Esophagus squamous epithelium (tissue), 5 donors: Measurements from ENCODE around the gene SLC27A1. TPM values are rescaled to one million over a fixed set of nuclear protein-coding genes. Genes with fewer than 3 reads are reported as not detected.
A peak's percentile ranks its signal among the peaks of the same experiment; 100 is the strongest.

ENCODE experiments used
- DNase-seq: peaks from one replicate; lab custom pipeline; 2025; lab: John Stamatoyannopoulos, UW
- H3K27ac ChIP-seq, 4 donors: fragments of 200-600 bp; sonication (generic); one replicate each; pipeline ENCODE4 v1.5.1; 2016 to 2019; ENCODE audit warnings: mild to moderate bottlenecking in 1 of 4
- H3K27me3 ChIP-seq, 4 donors: fragments of 200-600 bp; sonication (generic); 1 replicate in 3 of 4; 2 replicates in 1 of 4; pipeline versions ENCODE4 v1.5.1 to v1.6.0; 2017 to 2021; ENCODE audit warnings: antibody characterized with exemption in 1 of 4
- H3K36me3 ChIP-seq, 3 donors: fragments of 200-600 bp; sonication (generic); one replicate each; pipeline ENCODE4 v1.5.1; 2016 to 2019
- H3K4me1 ChIP-seq, 3 donors: fragments of 200-600 bp; sonication (generic); one replicate each; pipeline ENCODE4 v1.5.1; 2017 to 2019
- H3K4me3 ChIP-seq, 4 donors: fragments of 200-600 bp; sonication (generic); 1 replicate in 3 of 4; 2 replicates in 1 of 4; pipeline ENCODE4 v1.5.1; 2016 to 2019; ENCODE audit warnings: mild to moderate bottlenecking in 2 of 4, moderate library complexity in 1 of 4
- H3K9me3 ChIP-seq, 3 donors: fragments of 200-600 bp; sonication (generic); one replicate each; pipeline ENCODE4 v1.5.1; 2016 to 2019
- POLR2A ChIP-seq, 4 donors: fragments of 450-650 bp; IDR thresholded peaks; one replicate each; pipeline ENCODE4 v1.6.1; 2017; ENCODE audit warnings: antibody characterized with exemption in 4 of 4, mild to moderate bottlenecking in 4 of 4, moderate library complexity in 3 of 4
- WGBS, 2 donors: methylation state at CpG; one replicate each; pipeline ENCODE4 v1.1.5; 2018; 5-methylcytosine and 5-hydroxymethylcytosine counted together
- intact Hi-C: fragments of 100-400 bp; cut with DNase I; formaldehyde crosslinking; loops from one replicate; pipeline ENCODE4 v1.15.0; 2022
- total RNA-seq, 4 donors: library from RNA; depleted of rRNA; stranded (reverse); fragments of >200 nt; gene quantifications; one replicate each; pipeline ENCODE4 v1.1.0, GENCODE V29; 2016
- TF ChIP-seq, protein P1 (sequence below), 6 experiments: fragments of 450-650 bp in 4 of 6; fragments of 200-600 bp in 2 of 6; sonication (generic) in 2 of 6; IDR thresholded peaks; one replicate each; pipeline ENCODE4 v1.5.1; 2016 to 2019; ENCODE audit warnings: antibody characterized with exemption in 6 of 6, mild to moderate bottlenecking in 4 of 6, moderate library complexity in 4 of 6
- donor health status: DM: yes; HTN: yes; CAD: no.

SLC27A1 gene
- total RNA-seq, 4 donors from 2014 or later = 4.1 to 19.5 (median 8.7) TPM

DNA sequence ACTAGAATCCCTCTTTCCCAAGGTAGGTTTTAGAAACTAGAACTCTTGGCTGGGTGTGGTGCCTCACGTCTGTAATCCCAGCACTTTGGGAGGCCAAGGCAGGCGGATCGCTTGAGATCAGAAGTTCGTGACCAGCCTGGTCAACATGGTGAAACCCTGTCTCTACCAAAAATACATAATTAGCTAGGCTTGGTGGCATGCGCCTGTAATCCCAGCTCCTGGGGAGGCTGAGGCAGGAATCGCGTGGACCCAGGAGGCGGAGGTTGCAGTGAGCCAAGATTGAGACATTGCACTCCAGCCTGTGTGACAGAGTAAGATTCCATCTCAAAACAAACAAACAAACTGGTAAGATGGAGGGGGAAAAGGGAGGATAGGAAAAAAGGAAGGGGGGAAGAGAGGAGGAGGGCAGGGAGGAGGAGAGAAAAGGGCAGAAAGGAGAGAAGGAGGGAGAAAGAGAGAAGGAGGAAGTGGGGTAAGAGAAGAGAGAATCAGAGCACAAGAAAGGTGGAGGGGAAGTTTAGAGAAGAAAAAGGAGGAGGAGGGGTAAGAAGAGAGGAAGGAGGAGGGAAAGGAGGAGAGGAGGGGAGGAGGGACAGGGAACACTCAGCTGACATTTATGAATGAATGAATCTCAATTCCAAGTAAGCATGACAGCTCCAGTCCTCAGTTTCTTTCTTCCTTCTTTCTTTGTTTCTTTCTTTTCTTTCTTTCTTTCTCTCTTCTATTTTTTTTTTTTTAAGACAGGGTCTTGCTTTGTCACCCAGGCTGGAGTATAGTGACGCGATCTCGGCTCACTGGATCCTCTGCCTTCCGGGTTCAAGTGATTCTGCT, 2.6 kb upstream of the SLC27A1 start:
- intact Hi-C loops = loop anchor here (10.0 kb wide), 1 partner anchor 73 kb away; the partner anchor contains the start of gene CCDC194
- no peaks in the 10 kb centered on the region for H3K9me3 ChIP-seq
- TF ChIP-seq, protein P1, sequence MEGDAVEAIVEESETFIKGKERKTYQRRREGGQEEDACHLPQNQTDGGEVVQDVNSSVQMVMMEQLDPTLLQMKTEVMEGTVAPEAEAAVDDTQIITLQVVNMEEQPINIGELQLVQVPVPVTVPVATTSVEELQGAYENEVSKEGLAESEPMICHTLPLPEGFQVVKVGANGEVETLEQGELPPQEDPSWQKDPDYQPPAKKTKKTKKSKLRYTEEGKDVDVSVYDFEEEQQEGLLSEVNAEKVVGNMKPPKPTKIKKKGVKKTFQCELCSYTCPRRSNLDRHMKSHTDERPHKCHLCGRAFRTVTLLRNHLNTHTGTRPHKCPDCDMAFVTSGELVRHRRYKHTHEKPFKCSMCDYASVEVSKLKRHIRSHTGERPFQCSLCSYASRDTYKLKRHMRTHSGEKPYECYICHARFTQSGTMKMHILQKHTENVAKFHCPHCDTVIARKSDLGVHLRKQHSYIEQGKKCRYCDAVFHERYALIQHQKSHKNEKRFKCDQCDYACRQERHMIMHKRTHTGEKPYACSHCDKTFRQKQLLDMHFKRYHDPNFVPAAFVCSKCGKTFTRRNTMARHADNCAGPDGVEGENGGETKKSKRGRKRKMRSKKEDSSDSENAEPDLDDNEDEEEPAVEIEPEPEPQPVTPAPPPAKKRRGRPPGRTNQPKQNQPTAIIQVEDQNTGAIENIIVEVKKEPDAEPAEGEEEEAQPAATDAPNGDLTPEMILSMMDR (IDR thresholded peaks at IDR 0.05) = no peak
- no peak for TF ChIP-seq POLR2A (IDR thresholded peaks at IDR 0.05)
- peaks cover 10 to 58% (median 26%) of the 10 kb centered on the region in 3 donors for H3K4me1 ChIP-seq
- 36 to 45% methylated on average over 11 to 12 of the region's 12 CpGs for WGBS, 2 donors
- H3K27ac ChIP-seq = peak overlapping the region; percentile 86 to 95 (median 90)
- no peaks in the 10 kb centered on the region for H3K36me3 ChIP-seq
- H3K4me3 ChIP-seq = no peak overlapping the region
- no peaks in the 10 kb centered on the region for H3K27me3 ChIP-seq
- no peak for DNase-seq

DNA sequence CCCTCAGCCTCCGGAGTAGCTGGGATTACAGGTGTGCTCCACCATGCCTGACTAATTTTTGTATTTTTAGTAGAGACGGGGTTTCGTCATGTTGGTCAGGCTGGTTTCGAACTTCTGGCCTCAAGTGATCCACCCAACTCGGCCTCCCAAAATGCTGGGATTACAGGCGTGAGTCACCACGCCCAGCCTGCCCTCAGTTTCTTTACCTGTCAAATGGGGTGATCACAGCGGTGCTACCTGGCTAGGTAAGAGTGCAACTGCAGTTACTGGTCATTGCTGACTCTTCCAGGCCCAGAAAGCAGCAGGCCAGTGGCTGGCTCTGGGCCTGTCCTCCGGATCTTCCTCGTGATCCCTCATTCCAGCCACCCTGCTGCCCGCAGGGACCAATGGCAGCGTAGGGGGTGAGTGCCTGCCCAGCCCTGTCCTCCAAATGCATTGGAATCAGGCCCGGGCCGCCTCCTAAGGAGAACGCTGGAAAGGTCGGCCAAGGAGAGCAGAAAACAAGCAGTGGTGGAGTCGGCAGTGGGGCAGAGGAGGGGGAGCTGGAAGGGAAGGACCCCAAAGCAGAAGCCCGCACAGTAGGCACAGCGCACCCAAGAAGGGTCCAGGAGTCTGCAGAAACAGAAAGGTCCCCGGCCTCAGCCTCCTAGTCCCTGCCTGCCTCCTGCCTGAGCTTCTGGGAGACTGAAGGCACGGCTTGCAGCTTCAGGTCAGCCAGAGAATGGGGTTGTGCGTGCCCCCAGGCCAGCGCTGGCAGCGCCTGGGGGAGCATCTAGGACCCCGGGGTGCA, 1.8 kb upstream of the SLC27A1 start:
- peaks cover 10 to 67% (median 26%) of the 10 kb centered on the region in 3 donors for H3K4me1 ChIP-seq
- intact Hi-C loops = loop anchor here (10.0 kb wide), 1 partner anchor 74 kb away; the partner anchor contains the start of gene CCDC194
- no peaks in the 10 kb centered on the region for H3K27me3 ChIP-seq
- no peaks in the 10 kb centered on the region for H3K36me3 ChIP-seq
- TF ChIP-seq POLR2A (IDR thresholded peaks at IDR 0.05) = no peak
- TF ChIP-seq, protein P1 (IDR thresholded peaks at IDR 0.05) = no peak
- no peak for DNase-seq
- no peaks in the 10 kb centered on the region for H3K9me3 ChIP-seq
- H3K4me3 ChIP-seq = peak overlapping the region; percentile 64 to 95 (median 84)
- WGBS, 2 donors = 41 to 57% methylated on average over 5 to 17 of the region's 25 CpGs
- peak overlapping the region; percentile 86 to 95 (median 90) for H3K27ac ChIP-seq

DNA sequence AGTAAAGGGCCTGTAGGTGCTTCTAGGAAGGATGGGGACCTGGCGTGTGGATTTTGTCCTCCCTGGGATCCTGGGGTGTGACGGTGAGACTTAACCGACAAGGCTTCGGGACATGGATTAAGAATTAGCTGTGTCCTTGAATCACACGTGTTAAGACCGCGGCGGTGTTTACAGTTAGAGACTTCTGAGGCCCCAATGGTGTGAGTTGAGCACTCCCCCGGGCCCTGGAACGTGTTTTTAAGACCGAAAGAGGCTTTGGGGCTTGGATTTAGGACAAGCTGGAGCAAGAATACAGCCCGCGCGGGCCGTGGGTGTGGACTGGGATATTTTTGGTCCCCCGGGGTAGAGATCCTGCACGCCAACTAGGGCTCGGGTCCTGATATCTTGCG, 1.2 kb upstream of the SLC27A1 start:
- H3K27ac ChIP-seq = peak overlapping the region; percentile 86 to 95 (median 90)
- DNase-seq = no peak
- H3K9me3 ChIP-seq = no peaks in the 10 kb centered on the region
- intact Hi-C loops = loop anchor here (10.0 kb wide), 1 partner anchor 74 kb away; the partner anchor contains the start of gene CCDC194
- no peaks in the 10 kb centered on the region for H3K27me3 ChIP-seq
- TF ChIP-seq POLR2A (IDR thresholded peaks at IDR 0.05) = no peak
- TF ChIP-seq, protein P1 (IDR thresholded peaks at IDR 0.05) = no peak
- WGBS, 2 donors = 11% methylated on average over 10 to 18 of the region's 19 CpGs
- peak overlapping the region; percentile 64 to 95 (median 84) for H3K4me3 ChIP-seq
- peaks cover 10 to 67% (median 26%) of the 10 kb centered on the region in 3 donors for H3K4me1 ChIP-seq
- no peaks in the 10 kb centered on the region for H3K36me3 ChIP-seq

DNA sequence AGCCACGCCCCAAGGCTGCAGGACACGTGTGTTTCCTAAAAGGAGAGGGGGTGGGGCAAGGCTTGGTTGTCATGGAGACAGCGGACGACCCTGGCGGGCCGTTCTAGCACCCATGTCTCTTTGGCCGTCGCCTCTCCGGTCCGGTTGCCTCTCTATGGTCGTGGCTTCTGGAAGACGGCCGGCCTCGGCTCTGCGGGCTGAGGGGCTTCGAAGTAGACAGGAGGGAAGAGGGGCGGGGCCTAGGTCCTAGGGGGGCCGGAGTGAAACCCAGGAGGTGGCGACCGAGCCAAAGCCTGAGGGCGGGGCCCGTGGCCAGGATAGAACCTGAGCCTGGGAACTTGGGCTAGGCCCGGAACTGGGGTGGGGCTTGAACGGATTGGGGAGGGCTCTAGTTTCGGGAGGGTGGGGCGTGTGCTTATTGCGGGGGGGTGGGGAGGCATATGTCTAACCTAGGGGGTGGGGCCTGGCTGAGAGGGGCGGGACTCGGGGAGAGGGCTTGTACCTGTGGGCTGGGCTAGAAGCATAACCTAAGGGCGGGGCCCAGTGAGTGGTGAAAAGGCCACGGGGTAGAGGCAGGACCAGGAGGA, 750 bp upstream of the SLC27A1 start:
- Histone ChIP-seq H3K9me3 (no peaks in the 10 kb centered on the region), H3K27me3 (no peaks in the 10 kb centered on the region), H3K4me1 (peaks cover 10 to 67% (median 26%) of the 10 kb centered on the region in 3 donors), H3K4me3 (peak overlapping the region; percentile 64 to 95 (median 84)), H3K36me3 (no peaks in the 10 kb centered on the region), H3K27ac (peak overlapping the region; percentile 86 to 95 (median 90))
- intact Hi-C loops = loop anchor here (10.0 kb wide), 1 partner anchor 75 kb away; the partner anchor contains the start of gene CCDC194
- 1 to 3% methylated on average over 6 to 14 of the region's 31 CpGs for WGBS, 2 donors
- DNase-seq = peak; percentile 96
- TF ChIP-seq, protein P1 (IDR thresholded peaks at IDR 0.05) = no peak
- TF ChIP-seq POLR2A (IDR thresholded peaks at IDR 0.05) = no peak
